Activated naive CD4-positive, alpha-beta T cell (primary cell): ENCODE data around the gene MAGI1.

ENCODE experiments used
- DNase-seq, 4 experiments: peaks; one replicate each; lab custom pipeline; 2025; lab: John Stamatoyannopoulos, UW

MAGI1 gene

DNA sequence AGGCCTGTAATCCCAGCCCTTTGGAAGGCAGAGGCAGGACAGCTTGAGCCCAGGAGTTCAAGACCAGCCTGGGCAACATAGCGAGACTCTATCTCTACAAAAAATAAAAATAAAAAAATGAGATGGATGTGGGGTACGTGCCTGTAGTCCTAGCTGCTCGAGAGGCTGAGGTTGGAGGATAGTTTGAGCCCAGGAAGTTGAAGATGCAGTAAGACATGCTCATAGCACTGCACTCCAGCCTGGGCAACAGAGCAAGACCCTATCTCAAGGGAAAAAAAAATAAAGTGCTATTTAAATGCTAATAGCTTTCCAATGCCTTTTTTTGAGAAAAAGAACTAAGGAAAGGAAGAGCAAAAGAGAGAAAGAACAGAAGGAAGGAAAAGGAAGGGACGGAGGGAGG is 94.5 kb downstream of the MAGI1 start:
- no peak for DNase-seq

DNA sequence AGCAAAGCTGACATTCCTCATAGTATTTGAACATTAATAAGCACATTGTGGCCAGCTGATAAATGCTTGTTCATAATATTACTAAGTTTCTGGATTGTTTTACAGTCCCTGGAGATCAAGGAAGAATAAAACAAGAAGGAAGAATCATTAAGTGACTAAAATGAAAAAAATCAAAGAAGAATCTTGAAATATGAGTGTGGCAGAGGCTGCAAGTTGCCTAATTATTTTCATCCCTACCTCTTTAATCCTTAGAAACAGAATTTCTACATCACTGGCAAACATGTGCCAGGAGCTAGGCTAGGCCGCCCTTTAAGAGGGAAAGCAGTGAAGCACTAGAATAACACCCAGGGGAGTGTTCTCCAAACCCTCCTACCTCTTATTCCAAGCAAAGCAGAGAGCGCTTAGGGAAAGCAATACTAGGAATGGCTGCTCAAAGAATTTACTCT is 98.9 kb downstream of the MAGI1 start:
- DNase-seq = no peak

DNA sequence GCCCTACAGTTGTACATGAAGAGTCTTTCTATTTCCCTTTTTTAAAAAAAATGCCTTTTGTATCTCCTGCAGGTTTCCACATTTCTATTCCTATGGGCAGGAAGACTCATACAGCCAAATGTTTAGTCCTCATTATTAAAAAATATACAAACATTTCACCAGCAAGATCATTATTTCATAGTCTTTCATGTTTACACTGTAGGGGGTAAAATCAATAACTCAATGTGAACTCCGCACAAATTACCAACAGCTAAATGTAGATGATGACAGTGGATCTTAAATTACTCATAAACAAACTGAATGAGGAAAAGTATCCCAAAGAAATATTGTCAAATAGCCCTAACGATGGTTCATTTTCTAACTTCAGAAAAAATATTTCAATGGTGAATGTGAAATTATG is 99.5 kb downstream of the MAGI1 start:
- no peak for DNase-seq

GRCh38 chr3:65938676-65939075 is 100.0 kb downstream of the MAGI1 start:
- DNase-seq = no peak

DNA sequence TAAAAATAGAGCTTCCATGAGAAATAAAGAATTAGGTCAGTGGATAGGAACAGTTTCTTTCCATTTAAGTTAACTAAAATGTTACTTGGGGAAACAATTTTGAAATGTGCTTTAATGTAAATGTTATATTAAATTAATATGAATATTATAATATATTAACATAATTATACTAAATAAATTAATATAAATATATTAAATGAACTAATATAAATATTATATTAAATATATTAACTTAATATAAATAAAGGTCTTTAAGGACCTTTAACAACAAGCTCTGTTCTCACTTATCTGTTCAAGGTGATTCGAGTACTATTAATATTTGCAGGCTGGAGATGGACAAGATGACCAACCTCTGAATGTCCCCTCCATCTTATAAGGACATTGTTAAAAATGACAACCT is 100.6 kb downstream of the MAGI1 start:
- no peak for DNase-seq

DNA sequence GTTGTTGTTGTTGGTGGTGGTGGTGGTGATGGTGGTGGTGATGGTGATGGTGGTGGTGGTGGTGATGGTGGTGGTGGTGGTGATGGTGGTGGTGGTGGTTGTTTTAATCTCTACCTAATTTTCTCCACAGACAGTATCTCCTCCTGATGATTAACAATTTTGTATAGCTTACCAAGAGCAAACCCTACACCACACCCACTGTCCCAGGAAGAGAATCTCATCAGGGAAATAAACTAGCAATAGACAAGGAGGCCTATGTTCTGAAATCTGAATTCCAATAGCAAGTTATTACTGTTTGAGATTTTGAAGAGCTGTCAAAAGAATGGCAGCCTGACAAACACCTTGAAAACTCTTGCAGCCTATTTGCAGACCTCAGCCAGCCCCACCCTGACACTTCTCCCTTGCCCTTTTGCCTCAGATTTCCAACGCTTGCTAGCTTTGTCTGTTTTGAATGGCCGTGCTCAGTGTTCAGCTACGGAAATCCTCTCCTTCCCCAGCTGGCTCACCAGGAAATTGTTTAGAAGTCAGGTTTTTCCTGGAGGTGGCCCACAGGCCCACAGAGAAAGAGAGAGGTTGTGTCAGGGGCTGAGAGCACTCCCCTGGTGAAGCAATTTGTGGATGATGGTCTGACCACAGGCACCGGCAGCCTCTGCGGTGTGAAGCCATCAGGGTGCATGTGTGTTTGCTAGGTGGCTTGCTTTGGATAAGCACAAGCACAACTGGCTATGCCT is 101.6 kb downstream of the MAGI1 start:
- DNase-seq = no peak

GRCh38 chr3:65935724-65936123 is 103.0 kb downstream of the MAGI1 start:
- DNase-seq = no peak

GRCh38 chr3:65930648-65931047 is 108.1 kb downstream of the MAGI1 start:
- DNase-seq = no peak

- DNase-seq = no peak
These were observed 110.6 kb downstream of the MAGI1 start for GRCh38 chr3:65928110-65928509.

GRCh38 chr3:65927576-65927975 is 111.1 kb downstream of the MAGI1 start:
- no peak for DNase-seq

DNA sequence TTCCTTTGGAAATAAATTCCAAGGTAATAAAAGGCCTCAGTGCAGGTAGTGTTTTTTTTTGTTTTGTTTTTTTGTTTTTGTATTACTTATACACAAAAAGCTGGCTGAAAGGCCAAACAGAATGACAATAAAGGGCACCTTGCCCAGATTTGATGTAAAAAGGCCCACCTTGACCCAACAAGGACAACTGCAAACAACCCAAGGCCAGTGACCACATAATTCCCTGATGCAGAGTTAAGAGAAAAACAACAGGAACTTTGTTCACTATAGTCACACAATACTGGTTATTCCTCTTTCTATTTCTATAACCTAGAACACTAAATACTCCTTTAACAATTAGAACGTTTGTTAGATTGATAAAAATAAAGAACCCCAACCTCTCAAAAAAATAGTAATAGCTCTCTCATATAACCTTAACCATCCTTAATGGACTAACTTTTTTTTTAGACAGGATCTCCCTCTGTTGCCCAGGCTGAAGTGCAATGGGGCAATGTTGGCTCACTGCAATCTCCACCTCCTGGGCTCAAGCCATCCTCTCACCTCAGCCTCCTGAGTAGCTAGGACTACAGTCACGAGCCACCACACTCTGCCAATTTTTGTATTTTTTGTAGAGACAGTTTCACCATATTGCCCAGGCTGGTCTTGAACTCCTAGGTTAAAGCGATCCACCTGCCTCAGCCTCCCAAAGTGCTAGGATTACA is 113.3 kb downstream of the MAGI1 start:
- DNase-seq = no peak

DNA sequence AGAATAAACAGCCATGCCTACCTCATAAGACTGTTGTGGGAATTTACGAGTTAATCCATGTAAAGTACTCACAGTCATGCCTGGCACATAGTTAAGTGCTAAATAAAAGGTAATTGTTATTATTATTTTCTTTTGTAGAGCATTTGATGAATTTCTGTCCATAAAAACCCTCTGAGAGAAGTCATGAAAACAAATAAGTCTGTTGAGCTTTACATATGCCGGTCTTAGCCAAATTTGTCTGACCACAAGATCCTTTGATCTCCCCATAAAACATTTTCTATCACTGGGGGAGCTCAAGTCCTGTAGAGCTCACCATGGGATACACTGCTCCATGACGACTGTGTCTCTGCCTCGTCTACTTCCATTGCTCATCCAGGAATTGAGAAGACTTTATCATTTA is 114.0 kb downstream of the MAGI1 start:
- no peak for DNase-seq

- DNase-seq = no peak
These were observed 116.3 kb downstream of the MAGI1 start for GRCh38 chr3:65922441-65922840.

DNA sequence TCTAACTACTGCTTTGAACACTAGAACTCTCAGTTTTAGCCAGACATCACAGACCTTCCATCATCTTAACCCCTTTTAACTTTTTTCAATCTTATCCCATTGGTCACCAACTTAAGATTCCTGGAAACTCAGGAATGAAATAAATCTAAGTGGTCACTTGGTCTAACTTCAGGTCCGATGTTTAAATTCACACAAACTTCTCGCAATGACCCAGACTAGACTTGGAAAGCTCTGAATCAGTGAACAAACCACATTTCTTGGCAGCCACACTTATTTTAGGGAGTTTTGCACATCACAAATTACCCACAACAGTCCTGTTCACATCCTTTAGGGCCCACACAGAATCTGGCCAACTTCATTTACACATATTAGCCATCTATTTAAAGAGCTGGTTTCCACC is 118.9 kb downstream of the MAGI1 start:
- no peak for DNase-seq

DNA sequence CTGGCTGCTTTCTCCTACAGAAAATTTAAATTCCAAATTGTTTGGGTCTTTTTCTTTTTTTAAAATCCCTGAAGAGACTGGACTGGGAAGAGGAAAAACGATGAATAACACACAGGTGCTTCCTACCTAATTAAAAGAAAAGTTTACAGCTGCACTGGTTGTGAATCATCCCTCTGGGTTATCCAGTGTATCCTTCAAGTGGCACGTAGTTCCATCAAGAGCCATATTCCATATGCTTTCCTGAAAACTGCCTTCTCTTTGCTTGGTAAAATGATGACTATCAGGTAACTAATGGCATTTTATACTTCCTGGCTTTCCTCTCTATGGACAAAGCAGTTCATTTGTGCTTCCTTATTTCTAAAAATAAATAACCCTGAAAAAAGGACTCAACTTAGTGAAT is 123.2 kb downstream of the MAGI1 start:
- DNase-seq = no peak

DNA sequence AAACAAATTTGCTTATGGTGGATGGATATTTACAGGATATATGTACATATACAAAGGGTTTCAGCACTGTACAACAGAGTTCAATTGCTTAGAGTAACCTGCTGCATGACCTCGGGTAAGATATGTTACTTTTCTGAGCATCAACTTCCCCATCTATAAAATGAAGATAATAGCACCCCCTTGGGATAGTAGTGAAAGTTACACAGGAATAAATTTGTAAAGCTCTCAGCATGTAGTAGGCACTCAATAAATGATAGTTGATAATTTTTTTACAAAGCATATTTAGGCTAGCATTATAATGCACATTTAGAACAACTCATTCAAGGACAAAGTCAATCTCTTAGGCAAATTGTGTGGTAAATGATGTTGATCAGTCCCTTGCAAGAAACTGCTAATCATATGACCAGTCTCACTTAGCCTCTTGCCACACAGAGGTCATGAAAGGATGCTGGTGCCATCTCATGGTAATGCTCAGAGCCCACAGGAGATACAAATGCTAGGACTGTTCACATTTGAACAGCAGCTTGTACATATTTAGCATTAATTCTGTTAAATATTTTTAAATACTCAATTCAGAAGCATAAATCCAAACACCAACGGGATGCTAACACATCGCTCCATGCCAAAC is 123.9 kb downstream of the MAGI1 start:
- DNase-seq = no peak

- no peak for DNase-seq
These were observed 124.5 kb downstream of the MAGI1 start for GRCh38 chr3:65914032-65914739.

DNA sequence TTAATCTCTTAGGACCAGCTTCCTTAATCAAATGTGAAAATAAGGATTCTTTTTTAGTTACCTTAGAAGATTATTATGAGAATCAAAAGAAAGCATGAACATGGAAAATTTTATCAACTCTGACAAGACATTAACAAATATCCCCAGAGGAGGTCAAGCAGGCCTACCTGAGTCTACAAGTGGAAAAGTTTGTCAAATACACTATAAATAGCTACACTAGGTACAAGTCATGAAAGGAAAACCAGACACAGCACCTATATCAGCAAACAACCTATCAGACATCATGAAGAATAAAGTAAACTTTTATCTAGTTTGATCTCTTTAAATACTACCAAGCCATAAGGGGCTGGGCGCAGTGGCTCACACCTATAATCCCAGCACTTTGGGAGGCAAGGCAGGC is 126.1 kb downstream of the MAGI1 start:
- DNase-seq = no peak

DNA sequence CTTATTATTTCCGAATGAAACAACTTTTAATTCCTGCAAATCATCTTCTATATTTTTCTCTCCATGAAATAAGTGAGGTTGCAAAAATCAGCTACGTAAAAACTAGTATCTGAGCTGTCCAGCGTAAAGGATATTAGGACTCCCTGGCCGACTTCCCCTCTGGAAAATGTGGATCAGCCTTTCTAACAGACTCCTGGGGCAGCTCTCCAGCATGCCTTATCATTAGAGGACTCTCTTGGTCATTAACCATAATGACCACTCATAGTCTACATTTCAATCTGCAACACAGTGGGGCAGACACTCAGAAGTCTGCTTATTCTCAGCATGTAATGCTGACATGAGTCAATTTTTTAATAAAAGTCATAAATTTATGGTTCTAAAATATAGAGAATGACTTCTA is 130.1 kb downstream of the MAGI1 start:
- DNase-seq = no peak

GRCh38 chr3:65907232-65908130 is 131.2 kb downstream of the MAGI1 start:
- DNase-seq = no peak

DNA sequence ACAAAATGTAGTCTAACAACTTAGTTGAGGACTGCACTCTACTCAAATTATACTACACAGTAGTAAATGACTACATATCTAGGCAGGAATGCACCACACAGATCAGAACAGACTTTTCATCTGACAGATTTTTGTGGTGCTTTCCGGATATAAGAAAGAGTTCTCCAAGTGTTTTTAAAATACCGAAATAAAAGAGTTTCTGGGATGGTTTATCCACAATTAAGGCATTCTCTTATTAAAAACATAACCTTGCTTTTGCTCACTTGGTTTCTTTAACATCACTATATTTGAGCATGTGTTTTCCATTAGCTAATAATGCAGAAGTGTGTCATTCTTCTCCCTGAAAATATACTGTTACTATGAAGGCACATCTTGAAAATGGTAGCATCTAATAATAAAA is 132.9 kb downstream of the MAGI1 start:
- DNase-seq = no peak

- no peak for DNase-seq
These were observed 134.7 kb downstream of the MAGI1 start for GRCh38 chr3:65904016-65904415.
